HUES64 (cell line): ENCODE results near the gene COL23A1.

Source experiments
- H3K27ac ChIP-seq: 2 replicates; pipeline ENCODE4 v1.7.0; 2013; ENCODE audit warnings: low read depth, low read length, inconsistent platforms
- H3K27me3 ChIP-seq: 2 replicates; pipeline ENCODE4 v1.6.1; 2013; ENCODE audit warnings: mild to moderate bottlenecking, low read length; ENCODE audit not compliant: insufficient read depth
- H3K36me3 ChIP-seq: 2 replicates; pipeline ENCODE4 v1.6.1; 2013; ENCODE audit warnings: mild to moderate bottlenecking, low read length; ENCODE audit not compliant: insufficient read depth
- H3K4me1 ChIP-seq: 2 replicates; pipeline ENCODE4 v1.6.1; 2013; ENCODE audit warnings: mild to moderate bottlenecking, low read length, moderate library complexity; ENCODE audit not compliant: insufficient read depth
- H3K4me3 ChIP-seq: 2 replicates; pipeline ENCODE4 v1.5.1; 2013; ENCODE audit warnings: mild to moderate bottlenecking, low read length, moderate library complexity
- H3K9ac ChIP-seq: 2 replicates; pipeline ENCODE4 v1.6.1; 2013; ENCODE audit warnings: mild to moderate bottlenecking, low read depth, low read length
- H3K9me3 ChIP-seq: 2 replicates; pipeline ENCODE4 v1.6.1; 2013; ENCODE audit warnings: low read depth, low read length; ENCODE audit not compliant: insufficient read depth
- WGBS: fragments of 150-250, 120-280 bp; methylation state at CpG from one replicate; pipeline ENCODE4 v1.1.7; 2013; ENCODE audit warnings: missing lambda C conversion rate; 5-methylcytosine and 5-hydroxymethylcytosine counted together

Gene COL23A1

GRCh38 chr5:178287791-178288105, 302.4 kb downstream of the COL23A1 start:
- H3K4me1 ChIP-seq: no peaks in the 10 kb centered on the region
- 92% methylated on average over 10 of the region's 10 CpGs for WGBS
- H3K36me3 ChIP-seq: no peaks in the 10 kb centered on the region
- H3K27me3 ChIP-seq: no peaks in the 10 kb centered on the region
- H3K9me3 ChIP-seq: peaks cover 3% of the 10 kb centered on the region; the same call in 1 of the 2 replicates
- H3K9ac ChIP-seq: no peak overlapping the region
- H3K4me3 ChIP-seq: no peak overlapping the region
- H3K27ac ChIP-seq: no peak overlapping the region

GRCh38 chr5:178287091-178287790, 303.0 kb downstream of the COL23A1 start:
- no peaks in the 10 kb centered on the region for H3K27me3 ChIP-seq
- no peak overlapping the region for H3K27ac ChIP-seq
- no peaks in the 10 kb centered on the region for H3K36me3 ChIP-seq
- H3K4me1 ChIP-seq: no peaks in the 10 kb centered on the region
- peaks cover 3% of the 10 kb centered on the region; the same call in 1 of the 2 replicates for H3K9me3 ChIP-seq
- no peak overlapping the region for H3K4me3 ChIP-seq
- WGBS: 85% methylated on average over 20 of the region's 20 CpGs
- no peak overlapping the region for H3K9ac ChIP-seq

- Histone ChIP-seq H3K9ac (no peak overlapping the region), H3K27me3 (no peaks in the 10 kb centered on the region), H3K4me3 (no peak overlapping the region), H3K36me3 (no peaks in the 10 kb centered on the region), H3K4me1 (no peaks in the 10 kb centered on the region), H3K9me3 (peaks cover 3% of the 10 kb centered on the region; the same call in 1 of the 2 replicates), H3K27ac (no peak overlapping the region)
- WGBS: 92% methylated on average over 34 of the region's 34 CpGs
These were observed 303.7 kb downstream of the COL23A1 start for GRCh38 chr5:178286226-178287090.

GRCh38 chr5:178285399-178286225, 304.6 kb downstream of the COL23A1 start:
- Histone ChIP-seq H3K9ac (no peak overlapping the region), H3K9me3 (peaks cover 3% of the 10 kb centered on the region; the same call in 1 of the 2 replicates), H3K36me3 (no peaks in the 10 kb centered on the region), H3K4me3 (no peak overlapping the region), H3K27me3 (no peaks in the 10 kb centered on the region), H3K27ac (no peak overlapping the region), H3K4me1 (no peaks in the 10 kb centered on the region)
- WGBS: 94% methylated on average over 19 of the region's 19 CpGs

- Histone ChIP-seq H3K4me1 (no peaks in the 10 kb centered on the region), H3K36me3 (no peaks in the 10 kb centered on the region), H3K27me3 (peaks cover 3% of the 10 kb centered on the region; the same call in 1 of the 2 replicates), H3K9me3 (peaks cover 3% of the 10 kb centered on the region; the same call in 1 of the 2 replicates), H3K4me3 (no peak overlapping the region), H3K9ac (no peak overlapping the region), H3K27ac (no peak overlapping the region)
- 92% methylated on average over 7 of the region's 7 CpGs for WGBS
These were observed 305.2 kb downstream of the COL23A1 start for GRCh38 chr5:178284996-178285395.

GRCh38 chr5:178284093-178284675, 306.0 kb downstream of the COL23A1 start:
- Histone ChIP-seq H3K9me3 (peaks cover 3% of the 10 kb centered on the region; the same call in 1 of the 2 replicates), H3K27me3 (peaks cover 3% of the 10 kb centered on the region; the same call in 1 of the 2 replicates), H3K9ac (no peak overlapping the region), H3K27ac (no peak overlapping the region), H3K4me1 (no peaks in the 10 kb centered on the region), H3K4me3 (no peak overlapping the region), H3K36me3 (no peaks in the 10 kb centered on the region)
- WGBS: 31% methylated on average over 3 of the region's 3 CpGs

- H3K4me1 ChIP-seq: no peaks in the 10 kb centered on the region
- no peak overlapping the region for H3K4me3 ChIP-seq
- no peak overlapping the region for H3K9ac ChIP-seq
- peaks cover 3% of the 10 kb centered on the region; the same call in 1 of the 2 replicates for H3K27me3 ChIP-seq
- peaks cover 3% of the 10 kb centered on the region; the same call in 1 of the 2 replicates for H3K9me3 ChIP-seq
- no peak overlapping the region for H3K27ac ChIP-seq
- no peaks in the 10 kb centered on the region for H3K36me3 ChIP-seq
- WGBS: 91% methylated on average over 3 of the region's 3 CpGs
These were observed 306.7 kb downstream of the COL23A1 start for GRCh38 chr5:178283520-178283919.

- no peak overlapping the region for H3K27ac ChIP-seq
These were observed 307.8 kb downstream of the COL23A1 start for GRCh38 chr5:178282391-178282790.

GRCh38 chr5:178281331-178281730, 308.9 kb downstream of the COL23A1 start:
- H3K9me3 ChIP-seq: peaks cover 3% of the 10 kb centered on the region; the same call in 1 of the 2 replicates
- no peak overlapping the region for H3K27ac ChIP-seq
- no peak overlapping the region for H3K4me3 ChIP-seq
- peaks cover 3% of the 10 kb centered on the region; the same call in 1 of the 2 replicates for H3K27me3 ChIP-seq
- no peaks in the 10 kb centered on the region for H3K4me1 ChIP-seq
- H3K9ac ChIP-seq: no peak overlapping the region
- H3K36me3 ChIP-seq: no peaks in the 10 kb centered on the region
- WGBS: 95% methylated on average over 19 of the region's 19 CpGs

More at GRCh38 chr5:178282391-178282790, 307.8 kb downstream of the COL23A1 start:
- H3K4me1 ChIP-seq: no peaks in the 10 kb centered on the region
- no peak overlapping the region for H3K4me3 ChIP-seq
- peaks cover 3% of the 10 kb centered on the region; the same call in 1 of the 2 replicates for H3K9me3 ChIP-seq
- WGBS: 88% methylated on average over 4 of the region's 4 CpGs
- H3K27me3 ChIP-seq: peaks cover 3% of the 10 kb centered on the region; the same call in 1 of the 2 replicates
- no peak overlapping the region for H3K9ac ChIP-seq
- no peaks in the 10 kb centered on the region for H3K36me3 ChIP-seq

GRCh38 chr5:178280631-178281030, 309.6 kb downstream of the COL23A1 start:
- H3K9me3 ChIP-seq: peaks cover 3% of the 10 kb centered on the region; the same call in 1 of the 2 replicates
- no peaks in the 10 kb centered on the region for H3K4me1 ChIP-seq
- no peak overlapping the region for H3K27ac ChIP-seq
- H3K9ac ChIP-seq: no peak overlapping the region
- H3K4me3 ChIP-seq: no peak overlapping the region
- 92% methylated on average over 9 of the region's 9 CpGs for WGBS
- H3K27me3 ChIP-seq: peaks cover 3% of the 10 kb centered on the region; the same call in 1 of the 2 replicates
- H3K36me3 ChIP-seq: no peaks in the 10 kb centered on the region
